Prostate gland (tissue), 2 donors: ENCODE data around the gene CDC40. TPM values are rescaled to one million over a fixed set of nuclear protein-coding genes. Genes with fewer than 3 reads are reported as not detected.

ENCODE experiments used
- DNase-seq: peaks from one replicate; pipeline ENCODE4 v3.0.0-alpha.2; 2019; ENCODE audit warnings: low spot score
- H3K27ac ChIP-seq, 2 donors: fragments of 200-600 bp; sonication (generic); 2 replicates each; pipeline ENCODE4 v1.5.1; 2017 to 2019
- H3K27me3 ChIP-seq: fragments of 200-600 bp; sonication (generic); replicated peaks from 2 replicates; pipeline ENCODE4 v1.5.1; 2019; ENCODE audit not compliant: insufficient read depth
- H3K36me3 ChIP-seq, 2 donors: fragments of 200-600 bp; sonication (generic); 1 replicate in 1 of 2; 2 replicates in 1 of 2; pipeline versions ENCODE4 v1.5.1 to v1.8.1; 2017 to 2019
- H3K4me1 ChIP-seq: fragments of 200-600 bp; sonication (generic); replicated peaks from 2 replicates; pipeline ENCODE4 v1.5.1; 2019
- H3K4me3 ChIP-seq, 2 donors: fragments of 200-600 bp; sonication (generic); 2 replicates each; pipeline ENCODE4 v1.5.1; 2017 to 2019
- H3K9me3 ChIP-seq: fragments of 200-600 bp; sonication (generic); 2 replicates; pipeline ENCODE4 v1.5.1; 2017
- CTCF ChIP-seq, 4 experiments: fragments of 200-600 bp in 2 of 4; fragments of 450-650 bp in 2 of 4; sonication (generic) in 2 of 4; IDR thresholded peaks; 1 replicate in 3 of 4; 2 replicates in 1 of 4; pipeline ENCODE4 v1.5.1; 2016 to 2019; ENCODE audit warnings: antibody characterized with exemption in 4 of 4, mild to moderate bottlenecking in 2 of 4, moderate library complexity in 2 of 4
- POLR2A ChIP-seq: fragments of 450-650 bp; IDR thresholded peaks from one replicate; pipeline ENCODE4 v1.6.1; 2016; ENCODE audit warnings: antibody characterized with exemption, mild to moderate bottlenecking
- POLR2AphosphoS5 ChIP-seq: sonication (generic); formaldehyde crosslinking; IDR thresholded peaks from one replicate; pipeline ENCODE4 v1.6.1; 2017; ENCODE audit warnings: antibody characterized with exemption
- WGBS: methylation state at CpG from one replicate; pipeline ENCODE4 v1.1.5; 2018; 5-methylcytosine and 5-hydroxymethylcytosine counted together
- intact Hi-C: fragments of 100-400 bp; cut with DNase I; formaldehyde crosslinking; loops from one replicate; pipeline ENCODE4 v1.14.2; 2022
- total RNA-seq, 2 donors: library from RNA; depleted of rRNA; stranded (reverse); fragments of >200 nt; gene quantifications; one replicate each; pipeline ENCODE4 v1.1.0, GENCODE V29; 2016

CDC40 gene
- total RNA-seq, 2 donors from 2014 or later, result 15.8 to 20.4 TPM

- no peak overlapping the region for H3K27ac ChIP-seq
- H3K9me3 ChIP-seq, result no peaks in the 10 kb centered on the region
- H3K4me1 ChIP-seq, result no peaks in the 10 kb centered on the region
- H3K27me3 ChIP-seq, result no peaks in the 10 kb centered on the region
- intact Hi-C loops, result no loop called here
- DNase-seq, result no peak
- WGBS, result 69% methylated on average over 7 of the region's 7 CpGs
- H3K36me3 ChIP-seq, result no peaks in the 10 kb centered on the region
- no peak for TF ChIP-seq POLR2AphosphoS5
- no peak for TF ChIP-seq POLR2A
- no peak for TF ChIP-seq CTCF (IDR thresholded peaks at IDR 0.05)
- H3K4me3 ChIP-seq, result no peak overlapping the region
These were observed 97.0 kb downstream of the CDC40 start for GRCh38 chr6:110277100-110277665.

Other genes with a start within 250 kb of the CDC40 start
- not detected for gene GPR6, start 202.1 kb upstream of the CDC40 start, total RNA-seq
- 10 to 100 TPM in 1 of 2 donors, 1 to 10 TPM in 1; 8.0 to 56.8 TPM for gene WASF1, start 757 bp upstream of the CDC40 start, total RNA-seq
- gene METTL24, start 177.9 kb downstream of the CDC40 start, total RNA-seq, result 1 to 10 TPM in 1 of 2 donors, under 1 TPM in 1; 0.96 to 3.0 TPM
- 1 to 10 TPM in 1 of 2 donors, under 1 TPM in 1; 0.41 to 2.1 TPM for gene DDO, start 235.1 kb downstream of the CDC40 start, total RNA-seq